ENCODE measurements around the gene SLC39A3. TPM values are rescaled to one million over a fixed set of nuclear protein-coding genes. Genes with fewer than 3 reads are reported as not detected.

Gene SLC39A3, protein sequence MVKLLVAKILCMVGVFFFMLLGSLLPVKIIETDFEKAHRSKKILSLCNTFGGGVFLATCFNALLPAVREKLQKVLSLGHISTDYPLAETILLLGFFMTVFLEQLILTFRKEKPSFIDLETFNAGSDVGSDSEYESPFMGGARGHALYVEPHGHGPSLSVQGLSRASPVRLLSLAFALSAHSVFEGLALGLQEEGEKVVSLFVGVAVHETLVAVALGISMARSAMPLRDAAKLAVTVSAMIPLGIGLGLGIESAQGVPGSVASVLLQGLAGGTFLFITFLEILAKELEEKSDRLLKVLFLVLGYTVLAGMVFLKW
- polyA plus RNA-seq (2012; ENCODE audit: low read depth, missing spikeins): 19.8 TPM

DNA sequence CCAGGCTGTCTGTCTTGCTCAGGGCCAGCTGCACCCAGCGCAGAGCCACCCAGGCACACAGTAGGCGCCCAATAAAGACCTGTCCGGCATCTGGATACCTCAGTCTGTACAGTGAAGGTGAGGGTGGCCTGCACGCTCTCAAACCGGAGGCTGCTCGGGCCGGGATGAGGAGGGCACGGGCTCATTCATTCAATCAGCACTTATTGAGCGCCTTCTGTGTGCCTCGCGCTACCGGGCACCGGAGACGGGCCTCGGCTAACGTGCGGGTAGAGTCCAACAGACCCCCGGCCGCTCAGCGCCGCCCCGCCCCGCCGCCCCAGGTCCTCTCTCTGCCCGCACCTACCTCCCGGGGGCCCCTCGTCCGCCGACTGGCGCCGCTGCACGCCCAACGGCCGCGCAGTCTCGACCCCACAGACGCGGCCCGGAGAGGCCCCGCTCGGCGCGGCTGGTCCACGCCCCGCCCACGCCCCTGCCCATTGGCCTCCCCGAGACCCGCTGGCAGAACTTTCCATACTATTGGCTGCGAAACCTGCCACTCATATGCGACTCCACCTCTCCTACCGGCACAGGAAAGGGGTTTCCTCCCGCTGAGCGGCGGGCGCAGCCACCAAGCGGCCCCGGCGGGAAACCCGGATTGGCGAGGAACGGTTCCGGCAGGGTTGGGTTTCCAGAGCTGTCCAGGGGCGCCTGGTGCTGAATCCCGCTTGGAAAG is at the start of gene SLC39A3:
SLC39A3 (minus strand) TSS at position 416 of the 712 bp plus-strand sequence. CDS start 2,760 bp downstream, outside the sequence.
- peak; percentile 76 for TF ChIP-seq POU2F2 (IDR thresholded peaks at IDR 0.05; ENCODE audit: low read depth, low read length)
- no peak for TF ChIP-seq POLR2A (IDR thresholded peaks at IDR 0.05; ENCODE audit: low read depth, low read length)
- no peak for TF ChIP-seq TAF1 (IDR thresholded peaks at IDR 0.05; ENCODE audit: low read depth, low read length)

DNA sequence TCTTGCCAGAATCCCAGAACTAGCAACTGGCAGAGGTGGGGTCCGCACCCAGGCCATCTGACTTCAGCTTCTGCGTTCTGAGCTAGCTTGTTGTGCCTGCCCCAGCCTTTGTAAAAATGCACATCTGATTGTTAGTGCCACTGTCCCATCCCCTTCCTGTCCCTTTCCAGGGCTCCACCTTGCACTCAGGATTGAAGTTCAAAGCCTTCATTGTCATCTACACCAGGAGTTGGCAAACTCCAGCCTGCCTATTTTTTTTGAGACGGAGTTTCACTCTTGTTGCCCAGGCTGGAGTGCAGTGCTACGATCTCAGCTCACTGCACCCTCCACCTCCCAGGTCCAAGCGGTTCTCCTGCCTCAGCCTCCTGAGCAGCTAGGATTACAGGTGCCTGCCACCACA is 48.4 kb upstream of the SLC39A3 start:
- no peak for FAIRE-seq
- no peak for DNase-seq (ENCODE audit: insufficient read length, low spot score)
- TF ChIP-seq POU2F2 (IDR thresholded peaks at IDR 0.05; ENCODE audit: low read depth, low read length) (no peak), POLR2AphosphoS5 (IDR thresholded peaks at IDR 0.05; ENCODE audit: low read depth, low read length) (no peak), TAF1 (IDR thresholded peaks at IDR 0.05; ENCODE audit: low read depth, low read length) (no peak), PAX5 (IDR thresholded peaks at IDR 0.05; ENCODE audit: insufficient read depth, low read length, severe bottlenecking) (no peak), SPI1 (IDR thresholded peaks at IDR 0.05; ENCODE audit: low read depth, low read length) (no peak), POLR2A (IDR thresholded peaks at IDR 0.05; ENCODE audit: low read depth, low read length) (no peak)

More for the DNA sequence above, at the start of gene SLC39A3:
- peak; percentile 98 for FAIRE-seq
- DNase-seq (ENCODE audit: insufficient read length, low spot score): peak; percentile 100

DNA sequence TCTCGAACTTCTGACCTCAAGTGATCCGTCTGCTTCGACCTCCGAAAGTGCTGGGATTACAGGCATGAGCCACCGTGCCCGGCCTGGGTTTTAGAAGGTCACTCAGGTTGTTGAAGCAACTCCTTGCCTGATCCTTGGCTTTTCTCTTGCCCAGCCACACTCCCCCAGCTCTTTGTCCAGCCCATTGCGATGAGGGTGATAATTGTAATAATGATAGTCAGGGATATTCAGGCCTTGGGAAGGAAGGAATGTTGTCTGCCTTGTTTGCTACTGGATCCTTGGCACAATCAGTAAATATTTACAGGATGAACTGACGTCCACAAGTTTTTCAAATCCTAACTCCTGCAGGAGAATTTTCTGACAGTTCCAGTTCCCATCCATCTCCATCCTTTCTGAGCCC is 47.3 kb upstream of the SLC39A3 start:
- DNase-seq (ENCODE audit: insufficient read length, low spot score) (no peak), FAIRE-seq (no peak)
- TF ChIP-seq SPI1 (IDR thresholded peaks at IDR 0.05; ENCODE audit: low read depth, low read length): no peak
- no peak for TF ChIP-seq POLR2A (IDR thresholded peaks at IDR 0.05; ENCODE audit: low read depth, low read length)
- TF ChIP-seq PAX5 (IDR thresholded peaks at IDR 0.05; ENCODE audit: insufficient read depth, low read length, severe bottlenecking): no peak
- no peak for TF ChIP-seq TAF1 (IDR thresholded peaks at IDR 0.05; ENCODE audit: low read depth, low read length)

DNA sequence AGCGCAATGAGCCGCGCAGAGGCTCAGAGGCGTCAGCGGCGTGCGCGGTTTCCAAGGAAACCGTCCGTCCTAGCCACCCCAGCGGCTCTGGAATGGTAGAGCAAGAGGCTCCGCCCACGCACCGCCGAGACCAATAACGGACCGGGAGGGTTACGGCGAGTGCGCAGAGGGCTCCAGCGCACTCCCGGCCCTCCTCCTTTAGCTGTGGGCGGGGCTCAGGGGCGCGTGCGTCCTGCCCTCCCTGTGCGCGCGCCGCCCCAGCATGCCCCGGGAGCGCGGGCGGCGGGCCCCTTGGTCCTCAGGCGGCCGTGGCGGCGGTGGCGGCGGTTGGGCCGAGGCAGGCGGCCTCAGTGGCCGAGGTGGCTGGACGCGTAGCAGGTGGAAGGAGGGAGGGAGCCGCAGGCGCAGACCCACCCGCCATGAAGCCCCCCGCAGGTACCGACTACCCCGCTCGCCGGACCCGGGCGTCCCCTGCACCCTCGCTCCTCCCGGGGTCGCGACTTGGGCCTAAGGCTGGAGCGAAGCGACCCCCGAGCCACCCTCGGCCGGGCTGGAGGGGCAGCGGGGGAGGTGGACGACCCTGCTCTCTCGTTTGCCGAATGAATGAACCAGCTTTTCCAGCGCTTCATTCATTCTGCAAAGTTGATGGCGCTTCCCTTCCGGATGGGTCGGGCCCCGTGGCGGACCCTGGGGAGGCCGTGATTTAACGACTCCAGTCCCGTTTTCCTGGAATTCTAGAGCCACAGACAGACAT is 45.6 kb upstream of the SLC39A3 start, which contains the start of gene THOP1:
THOP1 (plus strand) TSS at position 260 of the 754 bp plus-strand sequence; CDS start at position 420, 160 bp downstream.
- peak; percentile 93 for DNase-seq (ENCODE audit: insufficient read length, low spot score)
- peak; percentile 62 for TF ChIP-seq POLR2AphosphoS5 (IDR thresholded peaks at IDR 0.05; ENCODE audit: low read depth, low read length)
- no peak for TF ChIP-seq TAF1 (IDR thresholded peaks at IDR 0.05; ENCODE audit: low read depth, low read length)
- peak; percentile 58; the same call in 1 of the 2 replicates for TF ChIP-seq POLR2A (IDR thresholded peaks at IDR 0.05; ENCODE audit: low read depth, low read length)
- peak; percentile 55; the same call in 1 of the 2 replicates for TF ChIP-seq POU2F2 (IDR thresholded peaks at IDR 0.05; ENCODE audit: low read depth, low read length)
- TF ChIP-seq PAX5 (IDR thresholded peaks at IDR 0.05; ENCODE audit: insufficient read depth, low read length, severe bottlenecking): no peak
- peak; percentile 97 for FAIRE-seq

DNA sequence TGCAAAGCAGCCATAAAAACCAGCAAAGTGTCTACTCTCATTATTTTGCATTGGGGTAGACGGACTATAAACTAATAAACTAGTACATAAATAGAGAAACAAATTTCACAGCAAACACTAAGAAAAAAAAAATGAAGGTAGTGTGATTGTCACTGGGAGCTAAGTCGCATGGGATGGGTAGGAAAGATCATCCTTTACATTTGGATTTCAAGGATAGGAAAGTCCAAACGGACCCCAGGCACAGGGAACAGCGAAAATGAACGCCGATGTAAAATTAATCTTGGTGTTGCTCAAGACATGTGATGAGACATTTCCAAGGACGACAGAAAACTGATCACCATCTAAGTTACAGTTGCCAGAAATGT is 43.9 kb upstream of the SLC39A3 start:
- TF ChIP-seq SPI1 (IDR thresholded peaks at IDR 0.05; ENCODE audit: low read depth, low read length) (no peak), TAF1 (IDR thresholded peaks at IDR 0.05; ENCODE audit: low read depth, low read length) (no peak), POU2F2 (IDR thresholded peaks at IDR 0.05; ENCODE audit: low read depth, low read length) (no peak), POLR2AphosphoS5 (IDR thresholded peaks at IDR 0.05; ENCODE audit: low read depth, low read length) (no peak), POLR2A (IDR thresholded peaks at IDR 0.05; ENCODE audit: low read depth, low read length) (no peak), PAX5 (IDR thresholded peaks at IDR 0.05; ENCODE audit: insufficient read depth, low read length, severe bottlenecking) (no peak)
- FAIRE-seq (no peak), DNase-seq (ENCODE audit: insufficient read length, low spot score) (no peak)

DNA sequence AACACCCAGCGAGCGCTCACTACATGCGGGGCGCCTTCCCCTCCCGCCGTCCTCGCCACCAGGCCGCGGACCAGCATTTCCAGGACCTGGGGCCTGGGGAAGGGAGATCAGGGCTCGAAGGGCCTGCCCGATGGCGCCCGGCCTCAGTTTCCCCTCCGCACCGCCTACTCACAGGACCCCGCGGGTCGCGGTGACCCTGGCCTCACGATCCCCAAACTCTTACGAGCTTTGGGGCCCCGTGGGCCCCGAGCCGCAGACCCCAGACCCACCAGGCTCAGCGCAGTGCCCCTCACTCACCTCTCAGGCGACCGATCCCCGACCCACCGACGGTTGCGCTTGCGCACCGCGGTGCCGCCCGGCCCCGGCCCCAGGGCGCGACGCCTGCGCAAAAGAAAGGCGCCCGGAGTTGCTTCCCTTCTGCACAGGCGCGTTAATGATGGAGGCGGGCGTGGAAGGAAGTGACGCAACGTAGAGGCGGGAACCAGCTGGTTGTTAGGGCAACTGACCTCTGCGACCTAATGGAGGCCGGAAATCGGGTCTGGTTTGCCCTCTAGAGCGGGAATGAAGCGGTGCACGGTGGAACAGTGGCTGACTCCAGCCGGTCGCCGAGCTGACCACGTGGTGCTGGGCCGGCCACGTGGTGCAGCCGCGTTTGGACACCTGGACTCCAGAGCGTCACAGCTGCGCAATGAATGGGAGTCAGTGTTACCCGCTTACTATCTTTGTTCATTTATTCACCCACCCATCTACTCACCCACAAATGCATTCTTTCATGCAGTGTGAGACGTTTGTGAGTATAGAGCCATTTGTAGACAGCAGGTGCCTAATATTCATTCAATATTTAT is 43.3 kb upstream of the SLC39A3 start, which contains the start of gene SGTA:
SGTA (minus strand) TSS at position 338 of the 845 bp plus-strand sequence. CDS start 14,205 bp downstream, outside the sequence.
- FAIRE-seq: peak; percentile 100
- DNase-seq (ENCODE audit: insufficient read length, low spot score): peak; percentile 97
- peak; percentile 59 for TF ChIP-seq POLR2A (IDR thresholded peaks at IDR 0.05; ENCODE audit: low read depth, low read length)
- TF ChIP-seq SPI1 (IDR thresholded peaks at IDR 0.05; ENCODE audit: low read depth, low read length): peak; percentile 69
- TF ChIP-seq PAX5 (IDR thresholded peaks at IDR 0.05; ENCODE audit: insufficient read depth, low read length, severe bottlenecking): peak; percentile 66
- 0 out of 2 replicates have a peak, but pooled peaks have one; percentile 25 for TF ChIP-seq POU2F2 (IDR thresholded peaks at IDR 0.05; ENCODE audit: low read depth, low read length)
- TF ChIP-seq POLR2AphosphoS5 (IDR thresholded peaks at IDR 0.05; ENCODE audit: low read depth, low read length): no peak
- peak; percentile 54 for TF ChIP-seq TAF1 (IDR thresholded peaks at IDR 0.05; ENCODE audit: low read depth, low read length)

DNA sequence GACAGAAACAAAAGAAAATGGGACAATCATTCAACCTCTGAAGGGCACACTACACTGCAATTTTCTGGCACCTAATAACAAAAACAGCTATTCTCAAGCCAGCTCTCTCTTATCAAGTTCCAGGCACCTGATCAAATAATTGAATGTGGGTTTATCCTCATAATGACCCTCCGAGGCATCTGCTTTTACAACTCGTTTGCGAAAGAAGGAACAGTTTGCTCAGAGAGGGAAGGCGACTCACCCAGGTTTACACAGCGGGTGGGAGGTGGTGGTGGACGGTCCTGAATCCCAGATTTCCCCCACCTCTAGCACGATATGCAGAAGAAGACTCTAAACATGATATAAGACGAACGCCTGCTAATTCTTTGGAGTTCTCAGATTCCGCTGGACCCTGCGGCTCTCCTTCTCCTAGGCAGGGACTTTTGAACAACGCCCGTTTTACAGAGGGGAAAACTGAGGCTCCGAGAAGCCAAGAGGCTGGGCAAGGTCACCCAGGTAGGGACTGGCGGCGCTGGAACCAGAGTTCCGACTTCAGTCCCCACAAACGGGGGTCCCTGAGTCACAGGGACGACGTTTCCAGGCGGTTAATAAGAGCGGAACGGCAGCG is 42.6 kb upstream of the SLC39A3 start:
- DNase-seq (ENCODE audit: insufficient read length, low spot score): no peak
- FAIRE-seq: peak; percentile 70
- TF ChIP-seq SPI1 (IDR thresholded peaks at IDR 0.05; ENCODE audit: low read depth, low read length) (no peak), PAX5 (IDR thresholded peaks at IDR 0.05; ENCODE audit: insufficient read depth, low read length, severe bottlenecking) (no peak), POLR2AphosphoS5 (IDR thresholded peaks at IDR 0.05; ENCODE audit: low read depth, low read length) (no peak), POU2F2 (IDR thresholded peaks at IDR 0.05; ENCODE audit: low read depth, low read length) (no peak), POLR2A (IDR thresholded peaks at IDR 0.05; ENCODE audit: low read depth, low read length) (no peak), TAF1 (IDR thresholded peaks at IDR 0.05; ENCODE audit: low read depth, low read length) (no peak)

DNA sequence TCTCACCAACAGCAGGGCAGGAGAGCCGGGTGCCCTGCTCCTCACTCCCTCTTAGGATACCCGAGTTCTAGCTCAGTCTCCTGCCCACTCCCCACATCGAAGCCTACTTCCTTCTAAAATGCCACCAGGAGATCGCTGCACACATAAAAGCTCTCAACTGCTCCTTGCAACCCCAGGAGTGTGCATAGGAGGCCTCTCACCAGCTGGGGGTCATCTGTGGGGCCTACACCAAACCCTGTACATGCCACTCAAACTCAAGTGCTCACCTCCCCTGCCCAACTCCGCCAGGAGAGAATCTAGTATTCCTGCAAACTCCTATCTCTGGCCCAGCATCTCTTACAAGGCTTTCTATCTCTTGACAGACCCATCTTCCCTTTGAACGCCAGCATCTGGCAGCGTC is 40.5 kb upstream of the SLC39A3 start:
- DNase-seq (ENCODE audit: insufficient read length, low spot score) (no peak), FAIRE-seq (no peak)
- TF ChIP-seq POLR2AphosphoS5 (IDR thresholded peaks at IDR 0.05; ENCODE audit: low read depth, low read length): no peak
- no peak for TF ChIP-seq POU2F2 (IDR thresholded peaks at IDR 0.05; ENCODE audit: low read depth, low read length)
- TF ChIP-seq POLR2A (IDR thresholded peaks at IDR 0.05; ENCODE audit: low read depth, low read length): no peak

Data from GM12891 (cell line).